Upper lobe of left lung (tissue), 4 donors: ENCODE data around the gene NELFB.

Source experiments
- CTCF ChIP-seq, 6 experiments: fragments of 450-650 bp in 4 of 6; fragments of 200-600 bp in 2 of 6; sonication (generic) in 2 of 6; IDR thresholded peaks; one replicate each; pipeline ENCODE4 v1.5.1; 2016 to 2019; ENCODE audit warnings: antibody characterized with exemption in 6 of 6
- POLR2A ChIP-seq, 4 donors: fragments of 450-650 bp; IDR thresholded peaks; one replicate each; pipeline ENCODE4 v1.5.1; 2016 to 2017; ENCODE audit warnings: antibody characterized with exemption in 4 of 4, mild to moderate bottlenecking in 2 of 4

- no peak for TF ChIP-seq CTCF (IDR thresholded peaks at IDR 0.05)
- no peak for TF ChIP-seq POLR2A (IDR thresholded peaks at IDR 0.05)
These were observed 23.0 kb upstream of the NELFB start for GRCh38 chr9:137232101-137232500.
